MCF 10A (cell line): ENCODE measurements around the gene TRH. TPM values are rescaled to one million over a fixed set of nuclear protein-coding genes. Genes with fewer than 3 reads are reported as not detected.

Experiments
- BruUV-seq: library from RNA; stranded (reverse); fragments of 400-500 nt; replicated peaks from 2 replicates; lab custom pipeline; 2021; lab: Mats Ljungman, UMichigan
- CTCF ChIA-PET: fragments of 300-600 bp; sonication (Branson Sonifier 250); formaldehyde crosslinking; extraction: SDS; loops from one replicate; lab custom pipeline; 2021; ENCODE audit warnings: antibody characterized with exemption, inconsistent platforms; lab: Yijun Ruan, JAX
- POLR2A ChIA-PET: fragments of 300-600, 350-650 bp; sonication (Branson Sonifier 250); formaldehyde crosslinking; extraction: SDS; loops from one replicate; lab custom pipeline; 2020; ENCODE audit warnings: antibody characterized with exemption, inconsistent platforms; lab: Yijun Ruan, JAX
- DNase-seq: peaks from one replicate; pipeline ENCODE4 v3.0.0-alpha.2; 2018; ENCODE audit not compliant: unreplicated experiment
- H3K27ac Mint-ChIP-seq: one replicate; pipeline ENCODE4 v1.8.0; 2022; ENCODE audit warnings: mild to moderate bottlenecking, low read depth, mixed read lengths; ENCODE audit not compliant: unreplicated experiment
- H3K27me3 Mint-ChIP-seq: one replicate; pipeline ENCODE4 v1.8.0; 2022; ENCODE audit warnings: mixed read lengths; ENCODE audit not compliant: insufficient read depth, unreplicated experiment
- H3K36me3 Mint-ChIP-seq: one replicate; pipeline ENCODE4 v1.8.0; 2022; ENCODE audit warnings: mild to moderate bottlenecking, moderate library complexity, mixed read lengths; ENCODE audit not compliant: insufficient read depth, unreplicated experiment
- H3K4me1 Mint-ChIP-seq: one replicate; pipeline ENCODE4 v1.8.0; 2022; ENCODE audit warnings: mixed read lengths; ENCODE audit not compliant: insufficient read depth, unreplicated experiment
- H3K4me3 Mint-ChIP-seq: one replicate; pipeline ENCODE4 v1.8.0; 2022; ENCODE audit warnings: mild to moderate bottlenecking, moderate library complexity, mixed read lengths; ENCODE audit not compliant: unreplicated experiment
- H3K9me3 Mint-ChIP-seq: one replicate; pipeline ENCODE4 v1.8.0; 2022; ENCODE audit warnings: mixed read lengths; ENCODE audit not compliant: unreplicated experiment
- CTCF ChIP-seq: fragments of 200-600 bp; IDR thresholded peaks from one replicate; pipeline ENCODE4 v1.8.0; 2022; ENCODE audit warnings: antibody characterized with exemption, mild to moderate bottlenecking; ENCODE audit not compliant: unreplicated experiment
- intact Hi-C: fragments of 100-400 bp; cut with micrococcal nuclease; formaldehyde crosslinking; loops from 2 replicates; pipeline ENCODE4 v1.14.1; 2022
- total RNA-seq: library from RNA; stranded (reverse); gene quantifications from 2 replicates; pipeline ENCODE4 v1.2.3, GENCODE V29; 2022

TRH gene
- total RNA-seq, 1 experiment from 2014 or later, result not detected

GRCh38 chr3:129947538-129948240, 26.8 kb upstream of the TRH start:
- Mint-ChIP-seq H3K4me1 (no peaks in the 10 kb centered on the region), H3K27me3 (peaks cover 36% of the 10 kb centered on the region), H3K4me3 (no peak overlapping the region), H3K36me3 (no peaks in the 10 kb centered on the region), H3K27ac (no peak overlapping the region), H3K9me3 (no peaks in the 10 kb centered on the region)
- no TSS peak for BruUV-seq
- no peak for DNase-seq
- ChIA-PET CTCF (interaction anchor here (0.6 to 1.5 kb wide), 5 partner anchors 14 to 635 kb away, joined by 3 to 4 read pairs (median 3); no protein-coding TSS in a partner anchor), POLR2A (no interaction called here)
- TF ChIP-seq CTCF, result no peak
- intact Hi-C loops, result no loop called here

GRCh38 chr3:129950318-129951046, 24.0 kb upstream of the TRH start:
- Mint-ChIP-seq H3K4me3 (no peak overlapping the region), H3K36me3 (no peaks in the 10 kb centered on the region), H3K9me3 (no peaks in the 10 kb centered on the region), H3K4me1 (no peaks in the 10 kb centered on the region), H3K27ac (no peak overlapping the region), H3K27me3 (peaks cover 41% of the 10 kb centered on the region)
- BruUV-seq, result no TSS peak
- intact Hi-C loops, result no loop called here
- POLR2A ChIA-PET, result interaction anchor here (0.7 kb wide), 1 partner anchor 9 kb away, joined by 3 read pairs; no protein-coding TSS in a partner anchor
- TF ChIP-seq CTCF, result no peak
- CTCF ChIA-PET, result interaction anchor here (0.8 kb wide), 1 partner anchor 16 kb away, joined by 3 read pairs; no protein-coding TSS in a partner anchor
- no peak for DNase-seq

DNA sequence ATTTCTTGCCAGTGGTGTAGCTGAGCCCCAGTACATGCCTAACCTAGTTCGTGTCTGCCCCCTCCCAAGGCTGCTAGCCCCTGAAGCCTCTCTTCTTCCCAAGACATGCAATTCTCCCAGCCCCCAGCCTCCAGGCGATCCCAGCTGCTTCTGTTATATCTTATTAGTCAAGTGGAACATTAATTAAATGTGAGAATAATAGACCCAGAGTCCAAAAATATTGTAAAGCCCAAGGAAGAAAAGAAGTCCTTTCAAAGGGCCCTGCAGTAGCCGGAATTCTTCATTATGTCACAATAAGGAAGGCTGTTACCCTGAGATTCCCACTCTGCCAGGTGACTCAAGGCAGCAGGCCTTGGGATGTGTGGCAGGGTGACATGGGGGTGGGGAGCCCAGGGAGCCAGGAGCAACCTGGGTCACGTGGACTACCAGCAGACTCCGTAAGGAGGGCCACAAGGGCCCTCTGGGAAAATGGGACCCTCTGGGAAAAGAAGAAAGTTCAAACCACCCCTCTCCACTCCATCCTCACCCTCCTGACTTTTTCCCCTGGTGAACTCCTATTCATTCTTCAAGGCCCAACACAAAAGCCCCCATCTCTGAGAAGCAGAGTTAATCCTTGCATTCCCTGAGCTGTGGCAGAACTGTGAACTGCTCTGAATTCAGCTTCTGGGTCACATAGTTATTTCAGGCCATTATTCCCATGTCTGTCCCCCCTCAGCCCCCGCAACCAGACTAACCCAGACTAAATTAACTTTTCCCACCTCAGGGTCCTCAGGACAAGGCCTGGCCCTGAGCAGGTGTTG, 21.8 kb upstream of the TRH start:
- intact Hi-C loops, result no loop called here
- TF ChIP-seq CTCF, result no peak
- Mint-ChIP-seq H3K4me3 (no peak overlapping the region), H3K9me3 (no peaks in the 10 kb centered on the region), H3K27ac (no peak overlapping the region), H3K27me3 (peaks cover 32% of the 10 kb centered on the region), H3K4me1 (no peaks in the 10 kb centered on the region), H3K36me3 (no peaks in the 10 kb centered on the region)
- no TSS peak for BruUV-seq
- ChIA-PET CTCF (interaction anchor here (0.7 to 3.5 kb wide), 2 partner anchors 11 to 64 kb away, joined by 3 to 15 read pairs; no protein-coding TSS in a partner anchor), POLR2A (no interaction called here)
- DNase-seq, result no peak
